Activated B cell treated with CpG ODN at 0.5 μM for 24 hours (primary cell): ENCODE data around the gene SLC1A7. TPM values are rescaled to one million over a fixed set of nuclear protein-coding genes. Genes with fewer than 3 reads are reported as not detected.

ENCODE experiments used
- ATAC-seq: fragments of 200-7000 bp; cut with Tn5 transposase; one replicate; pipeline ENCODE4 v1.10.0; 2021; ENCODE audit warnings: low read depth, mild to moderate bottlenecking, moderate library complexity
- CTCF ChIA-PET: fragments of 350-600 bp; sonication (Branson Sonifier 250); formaldehyde crosslinking; loops from one replicate; lab custom pipeline; 2021; ENCODE audit warnings: antibody characterized with exemption; lab: Charles Lee
- POLR2A ChIA-PET: fragments of 350-600 bp; sonication (Branson Sonifier 250); formaldehyde crosslinking; loops from one replicate; lab custom pipeline; 2021; ENCODE audit warnings: antibody characterized with exemption; lab: Charles Lee
- DNase-seq: peaks from one replicate; pipeline ENCODE4 v3.0.0; 2022
- H3K27ac Mint-ChIP-seq: one replicate; pipeline ENCODE4 v1.8.0; 2020; ENCODE audit warnings: mixed read lengths
- H3K27me3 Mint-ChIP-seq: one replicate; pipeline ENCODE4 v1.8.0; 2021; ENCODE audit warnings: mixed read lengths
- H3K36me3 Mint-ChIP-seq: one replicate; pipeline ENCODE4 v1.8.0; 2021; ENCODE audit warnings: low read depth, mixed read lengths
- H3K4me1 Mint-ChIP-seq: one replicate; pipeline ENCODE4 v1.8.0; 2021; ENCODE audit warnings: mixed read lengths
- H3K4me3 Mint-ChIP-seq: one replicate; pipeline ENCODE4 v1.8.0; 2020; ENCODE audit warnings: mild to moderate bottlenecking, mixed read lengths
- H3K9me3 Mint-ChIP-seq: one replicate; pipeline ENCODE4 v1.8.0; 2020; ENCODE audit warnings: mixed read lengths
- intact Hi-C: fragments of 100-400 bp; cut with micrococcal nuclease; formaldehyde crosslinking; loops from one replicate; pipeline ENCODE4 v1.15.1; 2024
- total RNA-seq: library from RNA; stranded (reverse); gene quantifications from 2 replicates; pipeline ENCODE4 v1.2.3, GENCODE V29; 2022
- TF ChIP-seq, protein P1 (sequence below): fragments of 200-600 bp; IDR thresholded peaks from one replicate; pipeline ENCODE4 v1.8.0; 2022; ENCODE audit warnings: antibody characterized with exemption, mild to moderate bottlenecking

Gene SLC1A7
- total RNA-seq, 1 donor from 2014 or later = not detected

GRCh38 chr1:53083636-53084588 lies 58.5 kb downstream of the SLC1A7 start:
- Mint-ChIP-seq H3K27ac (no peak overlapping the region), H3K4me3 (no peak overlapping the region), H3K4me1 (no peaks in the 10 kb centered on the region), H3K9me3 (no peaks in the 10 kb centered on the region), H3K27me3 (no peaks in the 10 kb centered on the region), H3K36me3 (no peaks in the 10 kb centered on the region)
- CTCF ChIA-PET = no interaction called here
- DNase-seq = no peak
- intact Hi-C loops = no loop called here
- TF ChIP-seq, protein P1, sequence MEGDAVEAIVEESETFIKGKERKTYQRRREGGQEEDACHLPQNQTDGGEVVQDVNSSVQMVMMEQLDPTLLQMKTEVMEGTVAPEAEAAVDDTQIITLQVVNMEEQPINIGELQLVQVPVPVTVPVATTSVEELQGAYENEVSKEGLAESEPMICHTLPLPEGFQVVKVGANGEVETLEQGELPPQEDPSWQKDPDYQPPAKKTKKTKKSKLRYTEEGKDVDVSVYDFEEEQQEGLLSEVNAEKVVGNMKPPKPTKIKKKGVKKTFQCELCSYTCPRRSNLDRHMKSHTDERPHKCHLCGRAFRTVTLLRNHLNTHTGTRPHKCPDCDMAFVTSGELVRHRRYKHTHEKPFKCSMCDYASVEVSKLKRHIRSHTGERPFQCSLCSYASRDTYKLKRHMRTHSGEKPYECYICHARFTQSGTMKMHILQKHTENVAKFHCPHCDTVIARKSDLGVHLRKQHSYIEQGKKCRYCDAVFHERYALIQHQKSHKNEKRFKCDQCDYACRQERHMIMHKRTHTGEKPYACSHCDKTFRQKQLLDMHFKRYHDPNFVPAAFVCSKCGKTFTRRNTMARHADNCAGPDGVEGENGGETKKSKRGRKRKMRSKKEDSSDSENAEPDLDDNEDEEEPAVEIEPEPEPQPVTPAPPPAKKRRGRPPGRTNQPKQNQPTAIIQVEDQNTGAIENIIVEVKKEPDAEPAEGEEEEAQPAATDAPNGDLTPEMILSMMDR = no peak
- ATAC-seq = no peak
- POLR2A ChIA-PET = no interaction called here

GRCh38 chr1:53082826-53083455 lies 59.5 kb downstream of the SLC1A7 start:
- ATAC-seq (no peak), DNase-seq (no peak)
- Mint-ChIP-seq H3K27ac (no peak overlapping the region), H3K4me3 (no peak overlapping the region), H3K27me3 (no peaks in the 10 kb centered on the region), H3K36me3 (no peaks in the 10 kb centered on the region), H3K9me3 (no peaks in the 10 kb centered on the region), H3K4me1 (no peaks in the 10 kb centered on the region)
- POLR2A ChIA-PET = no interaction called here
- intact Hi-C loops = no loop called here
- CTCF ChIA-PET = no interaction called here
- TF ChIP-seq, protein P1 = no peak

- no peaks in the 10 kb centered on the region for H3K36me3 Mint-ChIP-seq
- no peaks in the 10 kb centered on the region for H3K4me1 Mint-ChIP-seq
- DNase-seq (no peak), ATAC-seq (no peak)
- TF ChIP-seq, protein P1 = no peak
- ChIA-PET POLR2A (no interaction called here), CTCF (no interaction called here)
- H3K27me3 Mint-ChIP-seq = no peaks in the 10 kb centered on the region
- H3K4me3 Mint-ChIP-seq = no peak overlapping the region
- H3K27ac Mint-ChIP-seq = no peak overlapping the region
- no peaks in the 10 kb centered on the region for H3K9me3 Mint-ChIP-seq
- intact Hi-C loops = no loop called here
Measured at GRCh38 chr1:53081384-53082066, 60.9 kb downstream of the SLC1A7 start.

GRCh38 chr1:53080769-53081168 lies 61.7 kb downstream of the SLC1A7 start:
- POLR2A ChIA-PET = no interaction called here
- ATAC-seq (no peak), DNase-seq (no peak)
- TF ChIP-seq, protein P1 = no peak
- intact Hi-C loops = no loop called here
- CTCF ChIA-PET = no interaction called here
- Mint-ChIP-seq H3K27me3 (no peaks in the 10 kb centered on the region), H3K9me3 (no peaks in the 10 kb centered on the region), H3K4me3 (no peak overlapping the region), H3K4me1 (no peaks in the 10 kb centered on the region), H3K27ac (no peak overlapping the region), H3K36me3 (no peaks in the 10 kb centered on the region)

- DNase-seq = no peak
- ChIA-PET POLR2A (interaction anchor here (0.7 kb wide), 1 partner anchor 67 kb away, joined by 4 read pairs; no protein-coding TSS in a partner anchor), CTCF (no interaction called here)
- H3K27me3 Mint-ChIP-seq = peaks cover 4% of the 10 kb centered on the region
- H3K27ac Mint-ChIP-seq = no peak overlapping the region
- no peaks in the 10 kb centered on the region for H3K9me3 Mint-ChIP-seq
- intact Hi-C loops = no loop called here
- H3K36me3 Mint-ChIP-seq = no peaks in the 10 kb centered on the region
- ATAC-seq = no peak
- H3K4me3 Mint-ChIP-seq = no peak overlapping the region
- TF ChIP-seq, protein P1 = no peak
- H3K4me1 Mint-ChIP-seq = no peaks in the 10 kb centered on the region
Measured at GRCh38 chr1:53080041-53080440, 62.4 kb downstream of the SLC1A7 start.
